ENCODE results near the gene EHD1.

EHD1 gene

DNA sequence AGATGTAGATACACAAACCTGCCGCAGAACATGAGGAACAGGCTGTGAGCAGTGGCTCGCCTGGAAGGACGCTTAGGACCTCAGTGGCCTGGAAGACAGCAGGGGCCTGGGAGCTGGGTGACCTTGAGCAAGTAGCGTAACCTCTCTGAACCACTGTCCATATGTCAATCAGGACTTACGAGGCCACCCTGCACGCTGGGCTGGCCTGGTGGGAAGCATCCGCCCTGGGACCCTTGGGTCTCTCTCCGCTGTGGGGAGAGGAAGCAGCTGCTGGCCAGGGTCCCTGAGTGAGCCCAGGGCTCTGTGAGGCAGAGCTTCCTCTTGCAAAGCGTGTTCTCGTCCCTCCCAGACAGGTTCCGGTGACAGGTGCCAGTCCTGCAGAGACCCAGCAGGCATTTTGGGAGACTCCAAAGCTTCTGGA, 14.0 kb upstream of the EHD1 start:
- ChIA-PET CTCF (interaction anchor here (1.2 to 1.9 kb wide), 3 partner anchors 44 to 48 kb away, joined by 5 to 6 read pairs (median 5); partner anchors contain the start of gene CDC42BPG), POLR2A (no interaction called here)
- DNase-seq (ENCODE audit: extremely low spot score) = no peak
- TF ChIP-seq L3MBTL2 (conservative IDR thresholded peaks at IDR 0.05) = no peak
- TF ChIP-seq HDGF (IDR thresholded peaks at IDR 0.05; ENCODE audit: borderline replicate concordance) = no peak
- no peak for TF ChIP-seq FOXK2 (IDR thresholded peaks at IDR 0.05)
- TF ChIP-seq CTBP1 (IDR thresholded peaks at IDR 0.05; ENCODE audit: borderline replicate concordance) = no peak
- no peak for TF ChIP-seq SP1 (IDR thresholded peaks at IDR 0.05)
- TF ChIP-seq FOXA1 (IDR thresholded peaks at IDR 0.05) = no peak
- TF ChIP-seq FOXM1 (IDR thresholded peaks at IDR 0.05; ENCODE audit: borderline replicate concordance) = no peak
- TF ChIP-seq NFRKB (IDR thresholded peaks at IDR 0.05) = no peak
- TF ChIP-seq SUZ12 (IDR thresholded peaks at IDR 0.05) = no peak
- no peak for TF ChIP-seq ARNT (IDR thresholded peaks at IDR 0.05)
- TF ChIP-seq TARDBP (IDR thresholded peaks at IDR 0.05) = no peak
- TF ChIP-seq ZNF384 (IDR thresholded peaks at IDR 0.05) = no peak
- no peak for TF ChIP-seq BHLHE40 (IDR thresholded peaks at IDR 0.05; ENCODE audit: borderline replicate concordance)
- TF ChIP-seq, protein P1, sequence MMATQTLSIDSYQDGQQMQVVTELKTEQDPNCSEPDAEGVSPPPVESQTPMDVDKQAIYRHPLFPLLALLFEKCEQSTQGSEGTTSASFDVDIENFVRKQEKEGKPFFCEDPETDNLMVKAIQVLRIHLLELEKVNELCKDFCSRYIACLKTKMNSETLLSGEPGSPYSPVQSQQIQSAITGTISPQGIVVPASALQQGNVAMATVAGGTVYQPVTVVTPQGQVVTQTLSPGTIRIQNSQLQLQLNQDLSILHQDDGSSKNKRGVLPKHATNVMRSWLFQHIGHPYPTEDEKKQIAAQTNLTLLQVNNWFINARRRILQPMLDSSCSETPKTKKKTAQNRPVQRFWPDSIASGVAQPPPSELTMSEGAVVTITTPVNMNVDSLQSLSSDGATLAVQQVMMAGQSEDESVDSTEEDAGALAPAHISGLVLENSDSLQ (IDR thresholded peaks at IDR 0.05) = no peak
- TF ChIP-seq LEF1 (IDR thresholded peaks at IDR 0.05; ENCODE audit: borderline replicate concordance) = no peak
- TF ChIP-seq ELF4 (IDR thresholded peaks at IDR 0.05) = no peak

DNA sequence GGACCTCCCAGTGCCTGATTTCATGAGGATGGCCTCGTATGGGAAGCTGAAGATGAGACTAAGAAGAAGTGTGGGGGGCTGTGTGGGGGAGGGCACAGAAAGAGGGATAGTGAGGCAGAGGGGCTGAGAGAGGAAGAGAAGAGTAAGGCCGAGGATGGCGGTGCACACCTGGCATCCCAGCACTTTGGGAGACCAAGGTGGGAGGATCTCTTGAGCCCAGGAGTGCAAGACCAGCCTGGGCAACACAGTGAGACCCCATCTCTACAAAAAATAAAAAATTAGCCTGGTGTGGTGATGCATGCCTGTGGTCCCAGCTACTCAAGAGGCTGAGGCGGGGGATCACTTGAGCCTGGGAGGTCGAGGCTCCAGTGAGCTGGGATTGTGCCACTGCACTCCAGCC, 13.5 kb upstream of the EHD1 start:
- ChIA-PET POLR2A (no interaction called here), CTCF (interaction anchor here (1.2 kb wide), 1 partner anchor 44 kb away, joined by 5 read pairs; no protein-coding TSS in a partner anchor)
- DNase-seq (ENCODE audit: extremely low spot score) = no peak
- TF ChIP-seq HDGF (IDR thresholded peaks at IDR 0.05; ENCODE audit: borderline replicate concordance) (no peak), FOXK2 (IDR thresholded peaks at IDR 0.05) (no peak), TARDBP (IDR thresholded peaks at IDR 0.05) (no peak), FOXA1 (IDR thresholded peaks at IDR 0.05) (no peak), CTBP1 (IDR thresholded peaks at IDR 0.05; ENCODE audit: borderline replicate concordance) (no peak), SUZ12 (IDR thresholded peaks at IDR 0.05) (no peak), ELF4 (IDR thresholded peaks at IDR 0.05) (no peak), FOXM1 (IDR thresholded peaks at IDR 0.05; ENCODE audit: borderline replicate concordance) (no peak), ZNF384 (IDR thresholded peaks at IDR 0.05) (no peak), LEF1 (IDR thresholded peaks at IDR 0.05; ENCODE audit: borderline replicate concordance) (no peak), NFRKB (IDR thresholded peaks at IDR 0.05) (no peak), SP1 (IDR thresholded peaks at IDR 0.05) (no peak)
- TF ChIP-seq, protein P1 (IDR thresholded peaks at IDR 0.05) = no peak

DNA sequence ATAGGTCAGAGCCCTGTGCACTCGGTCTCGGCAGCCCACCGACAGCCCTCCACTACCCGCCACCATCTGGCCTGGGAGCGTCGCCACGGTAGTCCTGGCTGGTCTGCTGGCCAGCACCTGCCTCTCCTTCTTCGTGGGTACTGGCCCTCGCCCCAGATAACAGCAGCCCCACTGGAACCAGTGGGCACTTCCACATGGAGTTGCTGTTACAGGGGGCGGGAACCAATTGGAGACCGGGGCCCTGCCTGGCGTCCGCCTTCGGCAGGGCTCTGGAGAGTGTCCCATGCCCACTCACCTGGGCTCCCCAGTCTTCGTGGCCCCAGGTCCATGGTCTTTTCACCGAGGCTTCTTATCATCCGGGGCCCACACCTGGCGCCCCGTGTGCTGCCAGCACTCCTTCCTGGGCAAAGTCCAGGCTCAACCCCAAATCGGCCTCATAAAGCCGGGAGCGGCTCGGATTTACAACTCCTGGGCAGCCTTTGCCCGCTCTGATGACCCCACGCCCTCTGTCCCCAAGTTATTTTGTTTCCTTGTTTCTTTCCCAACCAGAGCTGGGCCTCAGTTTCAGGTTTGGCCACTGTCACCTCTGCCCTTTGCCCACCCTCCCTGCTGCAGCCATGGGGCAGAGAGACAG, 12.9 kb upstream of the EHD1 start:
- ChIA-PET POLR2A (interaction anchor here (1.0 kb wide), 1 partner anchor 14 kb away, joined by 3 read pairs; no protein-coding TSS in a partner anchor), CTCF (interaction anchor here (0.7 to 1.2 kb wide), 3 partner anchors 10 to 43 kb away, joined by 3 to 5 read pairs (median 3); partner anchors contain the start of gene ATG2A)
- no peak for DNase-seq (ENCODE audit: extremely low spot score)
- no peak for TF ChIP-seq TARDBP (IDR thresholded peaks at IDR 0.05)
- no peak for TF ChIP-seq NFRKB (IDR thresholded peaks at IDR 0.05)
- TF ChIP-seq BHLHE40 (IDR thresholded peaks at IDR 0.05; ENCODE audit: borderline replicate concordance) = no peak
- TF ChIP-seq FOXM1 (IDR thresholded peaks at IDR 0.05; ENCODE audit: borderline replicate concordance) = no peak
- no peak for TF ChIP-seq HDGF (IDR thresholded peaks at IDR 0.05; ENCODE audit: borderline replicate concordance)
- no peak for TF ChIP-seq CTBP1 (IDR thresholded peaks at IDR 0.05; ENCODE audit: borderline replicate concordance)
- no peak for TF ChIP-seq FOXK2 (IDR thresholded peaks at IDR 0.05)
- TF ChIP-seq LEF1 (IDR thresholded peaks at IDR 0.05; ENCODE audit: borderline replicate concordance) = no peak
- TF ChIP-seq L3MBTL2 (conservative IDR thresholded peaks at IDR 0.05) = no peak
- TF ChIP-seq ELF4 (IDR thresholded peaks at IDR 0.05) = no peak

DNA sequence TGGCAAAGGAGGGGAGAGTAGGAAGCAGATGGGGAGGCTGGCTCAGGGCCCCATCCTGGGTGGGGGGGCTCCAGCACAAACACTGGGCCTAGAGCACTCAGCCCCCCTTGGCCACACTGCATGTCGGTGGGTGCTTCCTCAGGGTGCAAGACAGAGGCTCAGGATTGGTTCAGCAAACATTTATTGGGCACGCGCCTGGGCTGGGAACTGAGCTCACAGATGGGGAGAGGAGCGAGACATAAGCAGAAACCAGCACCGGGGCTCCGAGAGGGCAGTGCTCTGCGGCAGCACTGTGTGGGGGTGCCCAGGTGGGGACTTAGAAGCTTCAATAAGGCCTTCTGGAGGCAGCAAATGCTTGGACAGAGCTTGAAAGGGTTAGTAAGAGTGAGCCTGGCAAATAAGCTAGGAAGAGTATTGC, 12.1 kb upstream of the EHD1 start:
- TF ChIP-seq HDGF (IDR thresholded peaks at IDR 0.05; ENCODE audit: borderline replicate concordance) = no peak
- TF ChIP-seq TARDBP (IDR thresholded peaks at IDR 0.05) = no peak
- TF ChIP-seq SUZ12 (IDR thresholded peaks at IDR 0.05) = no peak
- no peak for TF ChIP-seq ELF4 (IDR thresholded peaks at IDR 0.05)
- no peak for TF ChIP-seq L3MBTL2 (conservative IDR thresholded peaks at IDR 0.05)
- no peak for TF ChIP-seq FOXA1 (IDR thresholded peaks at IDR 0.05)
- TF ChIP-seq, protein P1 (IDR thresholded peaks at IDR 0.05) = no peak
- no peak for TF ChIP-seq CTBP1 (IDR thresholded peaks at IDR 0.05; ENCODE audit: borderline replicate concordance)
- no peak for TF ChIP-seq ARNT (IDR thresholded peaks at IDR 0.05)
- TF ChIP-seq FOXM1 (IDR thresholded peaks at IDR 0.05; ENCODE audit: borderline replicate concordance) = no peak
- no peak for TF ChIP-seq ZNF384 (IDR thresholded peaks at IDR 0.05)
- no peak for TF ChIP-seq FOXK2 (IDR thresholded peaks at IDR 0.05)
- no peak for TF ChIP-seq LEF1 (IDR thresholded peaks at IDR 0.05; ENCODE audit: borderline replicate concordance)
- TF ChIP-seq BHLHE40 (IDR thresholded peaks at IDR 0.05; ENCODE audit: borderline replicate concordance) = no peak
- no peak for TF ChIP-seq NFRKB (IDR thresholded peaks at IDR 0.05)
- no peak for TF ChIP-seq SP1 (IDR thresholded peaks at IDR 0.05)
- CTCF ChIA-PET = interaction anchor here (0.7 to 2.0 kb wide), 4 partner anchors 9 to 220 kb away, joined by 3 to 10 read pairs (median 3); partner anchors contain the start of gene ATG2A
- POLR2A ChIA-PET = interaction anchor here (1.0 kb wide), 1 partner anchor 13 kb away, joined by 3 read pairs; no protein-coding TSS in a partner anchor
- no peak for DNase-seq (ENCODE audit: extremely low spot score)

DNA sequence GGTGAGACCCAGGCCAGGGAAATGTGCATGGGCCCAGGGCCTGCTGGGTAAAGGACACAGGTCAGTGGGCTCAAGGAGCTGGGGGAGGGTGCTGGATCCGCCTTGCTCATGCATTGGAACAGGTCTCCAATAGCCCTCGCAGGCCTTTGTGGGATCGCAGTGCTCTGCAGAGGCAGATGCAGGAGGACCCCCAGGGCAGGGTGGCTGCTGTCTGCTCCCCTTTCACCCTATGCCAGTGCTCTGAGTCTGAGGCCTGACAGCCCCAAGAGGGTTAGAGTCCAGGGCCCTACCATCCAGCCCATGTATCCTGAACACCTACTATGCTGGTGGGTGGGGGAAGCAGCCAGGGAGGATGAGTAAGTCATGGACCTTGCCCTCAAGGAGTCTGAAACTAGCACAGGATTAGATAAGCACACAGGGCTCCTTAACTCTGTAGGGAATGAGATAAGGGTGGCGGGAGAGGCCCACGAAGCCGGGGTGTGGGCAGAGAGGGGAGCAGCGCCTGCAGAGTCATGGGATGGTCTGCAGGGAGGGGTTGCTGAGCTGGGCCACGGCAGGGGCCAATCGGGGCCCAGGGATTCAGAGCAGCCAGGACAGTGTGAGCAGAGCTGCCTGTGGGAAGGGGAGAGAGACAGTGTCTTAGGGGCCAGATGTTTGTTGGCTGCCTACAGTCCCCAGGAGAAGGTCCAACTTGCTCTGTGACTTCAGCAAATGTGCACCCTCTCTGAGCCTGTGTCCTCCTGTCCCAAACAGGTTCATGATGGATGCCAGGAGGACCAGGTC, 10.5 kb upstream of the EHD1 start:
- ChIA-PET POLR2A (interaction anchor here (0.9 to 1.3 kb wide), 4 partner anchors 14 to 233 kb away, joined by 3 to 5 read pairs (median 4); partner anchors contain the start of genes FAU and MRPL49), CTCF (interaction anchor here (0.7 to 2.0 kb wide), 2 partner anchors 29 to 41 kb away, joined by 3 to 10 read pairs; no protein-coding TSS in a partner anchor)
- TF ChIP-seq, protein P1 (IDR thresholded peaks at IDR 0.05) = no peak
- no peak for TF ChIP-seq ZNF384 (IDR thresholded peaks at IDR 0.05)
- TF ChIP-seq TARDBP (IDR thresholded peaks at IDR 0.05) = no peak
- TF ChIP-seq FOXM1 (IDR thresholded peaks at IDR 0.05; ENCODE audit: borderline replicate concordance) = no peak
- no peak for TF ChIP-seq CTBP1 (IDR thresholded peaks at IDR 0.05; ENCODE audit: borderline replicate concordance)
- no peak for DNase-seq (ENCODE audit: extremely low spot score)

Measured in HEK293T (cell line).